ENCODE measurements around the gene CLCN5.
"Not testable (repeated sequence)": the region's sequence is repeated elsewhere in the genome, so short reads cannot be mapped to it uniquely, and the experiment has no call there.

CLCN5 gene

DNA sequence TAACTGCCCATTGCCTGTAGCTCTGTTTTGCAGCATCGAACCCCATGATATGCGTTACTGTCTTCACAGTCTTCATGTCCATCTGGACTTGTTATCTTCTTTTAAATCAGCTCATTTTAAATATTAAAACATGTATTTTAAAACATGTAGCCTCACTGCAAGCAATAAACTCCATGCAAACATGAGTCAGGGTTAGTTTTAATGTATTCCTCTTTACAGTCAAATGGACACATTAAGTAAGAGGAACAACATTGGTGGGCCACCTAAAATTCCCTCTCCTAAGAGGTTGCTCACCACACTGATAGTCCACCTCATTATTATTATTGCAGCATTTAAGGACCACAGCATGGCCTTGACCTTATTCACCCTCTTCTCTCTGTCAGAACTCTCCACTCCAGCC lies 74.1 kb downstream of the CLCN5 start:
- no peak for DNase-seq

DNA sequence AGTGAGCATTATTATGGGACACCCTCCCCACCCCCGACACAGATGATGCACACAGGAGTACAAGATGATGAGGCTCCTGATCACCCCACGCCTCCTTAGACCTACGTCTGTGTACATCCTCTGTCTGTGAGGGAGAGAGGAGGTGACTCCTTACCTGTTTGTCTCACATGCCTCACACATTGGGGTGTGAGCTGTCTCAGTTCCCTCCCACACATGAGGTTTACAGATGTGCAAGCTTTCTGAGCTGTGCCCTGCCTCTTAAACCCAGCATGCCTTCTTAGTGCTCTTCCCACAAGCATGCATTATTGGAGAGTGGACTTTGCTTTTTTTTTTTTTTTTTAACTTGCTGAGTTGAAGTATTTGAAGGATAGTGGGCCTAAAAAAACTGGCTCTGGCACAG lies 76.7 kb downstream of the CLCN5 start:
- DNase-seq = no peak

DNA sequence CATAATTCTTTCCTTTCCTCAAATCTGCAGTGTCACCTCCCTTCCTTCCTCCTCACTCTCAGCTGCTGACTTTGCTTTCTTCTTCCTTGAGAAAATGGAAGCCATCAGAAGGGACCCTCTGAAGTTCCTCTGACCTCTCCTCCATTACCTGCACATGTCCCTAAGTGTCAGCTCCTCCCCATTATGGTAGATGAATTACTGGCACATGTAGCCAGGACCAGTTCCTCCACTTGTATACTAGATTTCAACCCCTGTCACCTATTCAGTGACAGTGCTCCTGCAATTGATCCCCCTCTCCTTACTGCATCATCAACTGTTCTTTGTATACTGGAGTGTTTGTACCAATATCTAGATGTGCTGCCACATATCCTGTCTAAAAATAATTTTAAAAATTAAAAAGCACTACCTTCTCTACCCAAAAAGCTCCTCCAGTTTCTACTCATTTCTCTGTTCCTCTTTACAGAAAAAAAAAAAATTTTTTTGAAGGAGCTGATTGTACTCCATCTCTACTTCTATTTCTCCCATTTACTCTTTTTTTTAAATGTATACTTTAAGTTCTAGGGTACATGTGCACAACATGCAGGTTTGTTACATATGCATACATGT lies 78.6 kb downstream of the CLCN5 start:
- no peak for DNase-seq

DNA sequence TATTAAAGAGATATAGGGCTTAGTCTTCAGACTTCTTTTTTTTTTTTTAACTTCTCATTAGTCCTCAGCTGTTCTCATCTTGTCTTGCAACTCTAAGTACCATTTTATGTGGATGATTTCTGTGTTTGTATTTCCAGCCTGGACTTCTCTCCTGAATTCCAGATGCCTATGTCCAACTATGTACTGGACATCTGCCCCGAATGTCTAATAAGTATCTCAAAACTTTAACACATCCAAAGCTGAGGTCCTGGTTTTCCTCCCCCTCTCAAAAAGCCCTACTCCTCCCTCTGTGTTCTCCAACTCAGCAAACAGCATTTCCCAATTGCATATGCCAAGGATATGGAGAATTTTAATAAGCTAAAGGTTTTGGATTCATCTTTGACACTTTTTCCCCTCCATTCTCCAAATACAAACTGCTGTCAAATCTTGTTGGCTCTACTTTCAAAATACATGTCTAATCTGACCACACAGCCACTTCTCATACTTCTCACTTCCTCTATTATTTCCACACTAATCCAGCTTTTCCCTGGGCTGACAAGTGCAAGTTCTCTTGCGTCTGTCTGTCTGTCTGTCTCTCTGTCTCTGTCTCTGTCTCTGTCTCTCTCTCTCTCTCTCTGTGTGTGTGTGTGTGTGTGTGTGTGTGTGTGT lies 79.8 kb downstream of the CLCN5 start:
- no peak for DNase-seq

DNA sequence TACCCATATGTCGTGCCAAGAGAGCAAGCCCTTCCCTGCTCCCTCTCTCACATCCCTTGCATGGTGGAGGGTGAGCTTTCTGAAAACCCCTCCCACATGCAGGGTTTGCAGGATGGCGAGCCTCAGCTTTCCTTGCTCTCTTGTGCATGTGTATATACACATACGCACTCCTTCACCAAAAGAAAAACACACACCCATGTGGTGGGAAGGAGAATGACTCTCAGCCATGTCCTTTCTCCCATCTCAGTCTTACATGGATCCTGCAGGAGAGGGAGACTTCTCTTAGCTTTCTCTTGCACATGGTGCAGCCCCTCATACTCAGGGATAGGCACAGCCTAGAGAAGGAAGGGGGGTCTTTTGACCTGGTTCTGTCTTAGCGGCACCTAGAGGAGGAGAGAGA lies 81.1 kb downstream of the CLCN5 start:
- no peak for DNase-seq

DNA sequence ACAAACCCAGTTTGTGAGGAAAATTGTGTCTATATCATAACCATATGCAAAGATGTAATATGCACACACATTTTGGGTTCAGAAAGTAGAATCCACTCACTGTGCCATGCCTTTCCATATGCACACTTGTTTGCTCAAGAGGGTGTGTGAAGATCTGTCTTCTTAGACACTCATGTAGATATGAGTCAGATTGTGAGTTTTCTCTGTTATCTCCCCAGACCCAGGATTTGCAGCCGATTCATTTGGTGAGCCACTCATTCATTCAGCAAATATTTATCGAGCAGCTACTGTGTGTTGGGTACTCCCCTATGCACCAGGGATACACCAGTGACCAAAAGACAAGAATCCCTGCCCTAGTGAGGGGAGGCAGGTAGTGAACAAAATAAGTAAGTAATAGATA lies 81.5 kb downstream of the CLCN5 start:
- no peak for DNase-seq

DNA sequence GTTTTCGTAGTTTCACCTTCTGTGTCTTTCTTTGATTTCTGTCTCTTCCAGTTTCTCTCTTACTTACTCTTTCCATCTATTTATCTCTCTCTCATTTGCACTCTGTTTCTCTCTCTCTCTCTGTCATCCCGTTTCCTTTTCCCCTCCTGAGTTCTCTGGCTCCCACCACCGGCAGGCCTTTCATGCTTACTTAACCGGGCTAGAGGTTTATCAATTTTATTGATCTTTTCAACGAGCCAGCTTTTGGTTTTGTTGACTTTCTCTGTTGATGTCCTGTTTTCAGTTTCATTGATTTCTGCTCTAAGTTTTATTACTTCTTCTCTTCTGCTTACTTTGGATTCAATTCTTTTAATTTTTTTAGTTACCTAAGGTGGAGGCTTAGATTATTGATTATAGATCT lies 103.2 kb downstream of the CLCN5 start:
- not testable (repeated sequence) for DNase-seq

DNA sequence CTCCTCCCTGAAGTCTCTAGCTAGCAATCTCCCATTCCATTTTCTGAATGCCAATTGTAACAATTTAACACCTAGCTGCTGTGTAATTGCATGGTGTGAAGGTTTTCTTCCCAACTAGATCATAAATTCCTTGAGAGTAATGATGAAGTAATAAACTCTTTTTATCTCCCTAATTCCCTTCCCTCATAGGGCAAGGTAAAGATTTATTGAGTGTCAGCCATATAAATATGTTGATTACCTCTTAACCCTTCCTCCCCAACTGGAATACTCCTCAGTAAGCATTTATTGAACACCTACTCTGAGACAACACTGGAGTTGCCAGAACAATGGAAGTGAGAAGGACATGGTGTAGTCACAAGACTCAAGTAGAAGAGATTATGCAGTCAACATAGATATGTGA lies 112.7 kb downstream of the CLCN5 start:
- DNase-seq = no peak

DNA sequence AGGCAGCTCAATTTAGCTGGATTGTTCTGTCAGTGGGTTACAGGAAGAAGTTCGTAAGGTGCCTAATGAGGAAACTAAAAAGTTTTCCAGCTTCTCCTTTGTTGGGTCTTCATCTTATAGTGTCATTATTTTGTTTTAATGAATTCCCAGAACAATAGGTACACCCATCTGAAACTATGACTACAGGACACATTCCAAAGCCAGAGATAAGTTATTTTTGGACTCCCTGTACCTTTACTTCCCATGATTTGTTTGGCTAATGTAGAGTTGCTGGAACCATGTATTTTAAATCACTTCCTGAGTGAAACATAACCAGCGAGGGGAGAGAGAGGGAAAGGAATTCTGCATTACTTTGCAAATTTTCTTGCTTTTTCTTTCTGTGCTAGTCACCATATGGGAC lies 114.0 kb downstream of the CLCN5 start:
- no peak for DNase-seq

DNA sequence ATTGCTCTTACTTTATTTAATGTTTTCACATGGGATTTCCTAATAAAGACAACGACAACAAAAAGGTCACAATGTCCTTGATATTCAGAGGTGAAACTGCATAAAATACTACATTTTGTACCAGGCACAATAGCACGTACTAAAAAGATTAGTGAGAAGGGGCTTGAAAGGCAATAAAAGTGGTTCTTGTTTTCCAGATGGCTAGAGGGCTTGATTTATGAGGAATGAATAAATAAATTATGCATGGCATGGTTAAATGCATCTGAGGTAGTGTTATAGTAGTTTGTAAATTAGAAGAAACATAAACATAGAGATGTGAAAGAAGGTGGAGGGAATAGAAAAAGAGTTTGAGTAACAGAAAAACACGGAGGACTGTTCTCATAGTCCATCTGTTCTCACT lies 123.4 kb downstream of the CLCN5 start:
- no peak for DNase-seq

DNA sequence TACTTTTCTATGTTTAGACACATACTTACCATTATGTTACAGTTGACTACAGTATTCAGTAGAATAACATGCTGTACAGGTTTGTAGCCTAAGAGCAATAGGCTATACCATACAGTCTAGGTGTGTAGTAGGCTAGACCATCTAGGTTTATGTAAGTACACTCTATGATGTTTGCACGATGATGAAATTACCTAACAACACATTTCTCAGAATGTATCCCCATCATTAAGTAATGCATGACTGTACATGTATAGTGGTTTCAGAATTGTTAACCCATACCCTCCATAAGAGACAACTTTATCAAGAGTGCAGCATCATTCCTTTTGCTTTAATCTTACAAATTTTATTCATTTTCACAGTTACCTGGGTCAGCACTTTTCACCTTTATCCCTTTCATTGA lies 126.8 kb downstream of the CLCN5 start:
- DNase-seq = no peak

DNA sequence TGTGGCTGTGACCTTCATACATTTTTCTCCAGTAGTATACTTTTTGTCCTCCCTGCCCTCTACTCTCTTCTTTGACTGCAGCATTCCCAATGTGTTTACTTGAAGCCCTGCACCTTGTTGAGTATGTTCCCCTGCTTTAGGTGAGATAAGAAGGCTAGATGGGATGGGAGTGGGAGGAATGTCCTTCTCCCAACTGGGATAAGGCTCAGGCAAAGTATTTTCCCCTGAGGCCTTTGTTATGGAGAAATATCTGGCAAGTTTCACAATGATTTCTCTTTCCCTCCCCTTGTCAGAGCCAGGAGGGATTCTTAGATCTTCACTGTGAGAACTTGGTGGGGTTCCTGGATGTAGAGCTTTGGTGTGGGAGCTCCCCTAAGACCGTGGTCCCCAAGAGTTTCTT lies 131.8 kb downstream of the CLCN5 start:
- DNase-seq = no peak

DNA sequence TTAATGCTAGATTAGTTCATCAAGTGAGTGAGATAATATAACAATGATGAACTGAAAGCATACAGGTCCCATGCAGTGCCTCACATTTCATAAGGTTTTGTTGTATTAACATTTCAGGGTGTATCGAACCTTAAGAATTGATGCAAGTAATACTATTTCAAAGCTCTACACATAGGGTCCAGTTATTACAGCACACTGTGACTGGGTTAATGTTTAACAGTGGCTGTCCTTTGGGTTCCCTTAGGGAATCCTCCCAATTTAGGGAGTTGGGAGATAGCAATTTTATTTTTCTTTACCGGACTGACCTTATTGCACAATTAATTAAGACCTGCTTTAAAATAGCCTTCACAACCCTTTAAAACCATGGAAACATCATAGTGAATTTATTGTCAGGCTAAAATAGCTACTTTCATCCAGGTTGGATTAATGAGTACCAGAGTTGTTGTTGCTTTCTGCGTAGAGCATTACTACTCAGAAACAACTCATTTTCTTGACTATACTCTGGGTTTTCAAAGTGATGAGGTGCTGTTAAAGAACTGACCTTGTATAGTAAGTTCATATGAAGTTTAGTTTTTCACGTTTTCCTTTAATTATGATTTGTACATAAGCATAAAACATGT lies 144.0 kb downstream of the CLCN5 start:
- no peak for DNase-seq

DNA sequence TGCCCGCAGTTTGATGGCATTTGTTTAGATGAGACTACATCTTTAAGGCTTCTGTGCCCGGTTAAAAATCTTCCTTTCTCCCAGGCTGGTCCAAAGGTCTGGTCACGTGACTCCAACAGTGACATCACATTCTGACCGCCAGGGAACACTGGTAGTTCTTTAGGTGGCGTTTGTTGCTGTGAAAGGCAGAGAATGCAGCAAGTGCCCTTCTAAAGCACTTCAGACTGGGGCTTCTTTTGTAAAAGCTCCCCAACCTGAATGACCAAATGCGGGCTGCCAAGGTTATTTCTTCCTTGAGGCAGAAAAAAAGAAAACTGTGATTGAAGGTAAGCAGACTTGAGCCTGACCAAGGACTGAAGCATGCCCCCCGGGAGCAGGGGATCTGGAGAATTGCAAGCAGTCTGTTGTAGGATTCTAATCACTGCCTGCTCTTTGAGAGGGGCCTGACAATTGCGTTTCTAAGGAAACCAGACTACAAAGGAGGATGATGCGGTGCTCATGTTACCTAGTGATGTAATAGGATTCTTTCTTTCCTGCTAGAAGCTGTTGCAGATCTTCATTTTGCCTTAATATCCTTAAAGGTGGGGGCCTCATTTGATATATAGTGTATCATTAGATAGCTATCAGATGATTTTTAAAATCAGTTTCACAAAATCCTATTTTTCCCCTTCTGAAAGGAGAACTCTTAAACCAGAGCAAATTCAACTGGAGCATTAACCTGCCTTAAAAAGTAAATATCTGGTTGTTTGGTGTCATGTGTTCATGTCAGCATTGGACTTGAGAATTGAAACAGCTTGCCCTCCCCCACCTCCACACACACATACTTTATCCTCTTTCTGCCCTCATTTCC lies 145.3 kb downstream of the CLCN5 start:
- no peak for DNase-seq

DNA sequence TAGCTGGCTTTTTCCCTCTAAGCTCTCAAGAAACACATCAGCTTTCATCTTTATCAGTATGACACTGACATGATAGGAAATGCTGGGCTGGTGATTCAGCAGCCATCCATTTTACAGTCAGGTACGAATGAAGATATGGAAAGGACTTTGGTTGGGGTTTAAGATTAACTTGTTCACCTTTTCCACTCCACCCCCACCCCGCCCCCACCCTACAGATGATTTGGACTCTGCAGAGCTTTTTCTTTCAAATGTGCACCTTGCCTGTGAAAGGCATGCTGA lies 145.8 kb downstream of the CLCN5 start:
- DNase-seq = no peak

DNA sequence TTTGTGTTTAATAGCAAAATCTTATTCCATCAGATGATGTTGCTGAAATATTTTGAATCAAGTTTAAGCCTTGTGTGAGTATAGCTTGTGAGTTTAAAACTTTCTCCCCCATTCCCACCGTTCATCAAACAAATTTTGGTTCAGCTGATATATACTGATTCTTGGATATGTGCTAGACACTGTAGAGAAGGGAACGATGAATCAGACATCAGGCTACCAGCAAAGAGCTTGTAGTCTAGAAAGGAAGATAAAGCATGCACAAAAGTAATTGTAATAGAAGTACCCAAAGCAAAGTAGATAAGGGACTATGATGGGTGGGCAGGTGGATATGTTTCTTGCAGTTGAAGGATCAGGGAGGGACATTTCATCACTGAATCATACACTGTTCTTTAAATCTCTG lies 146.5 kb downstream of the CLCN5 start:
- no peak for DNase-seq

DNA sequence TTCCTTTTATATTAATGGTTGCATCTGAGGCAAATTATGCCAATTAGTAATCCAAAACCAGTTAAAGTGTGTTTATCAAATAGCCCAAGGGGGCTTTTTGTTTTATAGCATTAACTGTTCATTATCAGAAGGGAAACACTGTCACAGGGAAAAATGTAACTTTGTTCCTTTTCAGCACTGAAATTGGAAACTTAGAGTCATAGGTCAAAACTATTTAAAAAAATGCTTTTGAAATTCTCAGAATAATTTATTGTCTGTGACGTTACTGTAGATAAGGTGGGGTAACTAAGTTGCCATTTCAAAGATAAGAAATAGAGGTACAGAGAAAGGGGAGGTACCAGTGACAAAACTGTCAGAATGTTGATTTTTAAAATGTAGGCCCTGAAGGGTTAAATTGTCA lies 149.1 kb downstream of the CLCN5 start:
- DNase-seq = no peak

DNA sequence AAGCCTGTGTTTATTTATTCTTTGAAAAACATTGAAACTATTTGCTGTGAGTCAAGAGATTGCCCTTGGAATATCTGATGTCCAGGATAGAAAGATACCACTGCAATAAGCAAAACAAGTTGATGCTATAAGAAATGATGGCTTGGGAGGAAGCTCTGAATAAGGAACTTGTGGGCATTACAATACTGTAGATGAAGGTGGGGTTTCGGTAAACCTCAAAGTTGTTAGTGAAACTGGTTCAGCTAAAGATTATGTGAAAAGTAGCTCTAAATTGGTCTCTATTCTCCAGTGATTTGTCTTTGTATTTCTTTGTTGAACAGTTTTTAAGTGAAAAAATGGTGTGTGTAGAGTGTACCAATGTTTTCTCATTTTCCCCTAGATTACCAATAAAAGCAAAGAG lies 149.7 kb downstream of the CLCN5 start:
- no peak for DNase-seq

DNA sequence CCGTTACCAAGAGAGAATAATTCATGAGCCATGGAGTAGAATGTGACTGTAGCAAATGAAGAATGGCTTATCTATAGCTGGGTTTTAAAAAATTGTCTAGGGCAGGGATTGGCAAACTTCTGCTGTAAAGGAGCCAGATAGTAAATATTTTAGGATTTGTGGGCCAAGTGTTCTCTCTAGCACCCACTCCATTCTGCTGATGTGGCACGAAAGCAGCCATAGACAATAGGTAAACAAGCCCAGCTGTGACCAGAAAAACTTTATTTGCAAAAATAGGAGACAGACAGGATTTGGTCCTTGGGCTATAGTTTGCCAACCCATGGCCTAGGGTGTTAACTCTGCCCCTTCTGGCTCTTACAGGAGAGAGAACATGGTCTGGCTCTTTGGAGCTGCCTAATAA lies 151.2 kb downstream of the CLCN5 start:
- DNase-seq = no peak

DNA sequence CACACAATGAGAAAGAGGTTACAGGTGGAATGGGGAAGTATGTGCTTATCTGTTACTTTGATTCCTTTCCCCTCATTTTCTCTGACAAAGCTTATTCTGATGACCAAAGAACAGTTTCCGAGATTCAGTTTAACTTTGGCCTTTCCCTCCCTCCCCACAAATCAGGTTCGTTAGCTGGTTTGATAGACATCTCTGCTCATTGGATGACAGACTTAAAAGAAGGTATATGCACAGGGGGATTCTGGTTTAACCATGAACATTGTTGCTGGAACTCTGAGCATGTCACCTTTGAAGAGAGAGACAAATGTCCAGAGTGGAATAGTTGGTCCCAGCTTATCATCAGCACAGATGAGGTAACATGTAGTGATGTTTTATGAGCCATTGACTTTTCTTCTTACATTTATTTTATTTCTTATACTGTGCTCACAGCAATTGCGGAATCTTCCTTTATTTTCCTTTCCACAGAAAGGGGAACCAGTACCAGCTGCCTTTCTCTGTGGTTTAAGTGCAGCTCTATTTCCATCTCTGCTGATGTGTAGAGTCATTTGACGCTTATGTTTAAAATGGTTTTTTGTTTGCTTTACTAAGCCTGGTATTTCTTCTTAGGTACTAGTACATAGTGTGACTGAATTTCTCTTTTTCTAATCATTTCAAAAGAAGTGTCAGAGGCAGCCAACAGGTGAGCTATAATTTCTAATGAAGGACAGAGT lies 153.4 kb downstream of the CLCN5 start:
- no peak for DNase-seq

DNA sequence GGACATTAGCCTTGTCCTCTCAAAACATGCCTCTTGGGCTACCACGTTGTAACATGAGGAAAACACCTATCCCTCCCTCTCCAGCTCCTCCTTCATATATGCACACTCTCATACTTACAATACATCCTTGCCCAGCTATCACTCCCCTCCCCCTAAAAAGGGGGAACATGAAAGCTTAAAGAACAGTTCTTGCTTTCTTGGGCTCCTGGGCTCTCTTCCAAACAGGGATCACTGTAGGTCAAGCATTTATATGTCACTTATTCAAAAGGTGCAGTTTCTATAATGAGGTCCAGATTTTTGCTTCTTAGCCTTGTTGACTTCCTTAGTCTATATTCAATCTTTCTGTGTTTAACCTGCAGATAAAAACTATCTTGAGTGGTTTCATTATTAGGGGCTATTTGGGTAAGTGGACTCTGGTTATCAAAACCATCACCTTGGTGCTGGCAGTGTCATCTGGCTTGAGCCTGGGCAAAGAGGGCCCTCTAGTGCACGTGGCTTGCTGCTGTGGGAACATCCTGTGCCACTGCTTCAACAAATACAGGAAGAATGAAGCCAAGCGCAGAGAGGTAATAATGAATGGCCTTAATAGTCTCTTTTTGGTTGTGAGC lies 159.0 kb downstream of the CLCN5 start:
- DNase-seq = no peak

DNA sequence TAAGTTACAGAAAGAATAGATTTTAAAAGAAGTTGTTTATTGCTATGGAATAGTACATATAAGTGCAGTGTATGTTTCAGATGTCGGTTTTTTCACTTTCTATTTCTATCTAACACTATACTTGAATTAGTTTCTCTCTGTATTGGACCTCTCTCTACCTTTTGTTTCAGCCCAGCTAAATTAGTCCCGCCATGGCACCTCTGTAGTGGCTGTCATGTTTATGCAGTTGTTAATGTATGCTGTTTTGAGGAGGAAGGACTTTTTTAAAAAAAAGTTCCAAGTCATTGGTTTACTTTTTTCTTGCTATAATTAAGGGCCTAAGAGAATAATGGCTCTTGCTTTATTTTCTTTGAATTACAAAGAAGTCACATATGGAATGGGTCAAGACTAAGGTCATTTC lies 160.3 kb downstream of the CLCN5 start:
- no peak for DNase-seq

DNA sequence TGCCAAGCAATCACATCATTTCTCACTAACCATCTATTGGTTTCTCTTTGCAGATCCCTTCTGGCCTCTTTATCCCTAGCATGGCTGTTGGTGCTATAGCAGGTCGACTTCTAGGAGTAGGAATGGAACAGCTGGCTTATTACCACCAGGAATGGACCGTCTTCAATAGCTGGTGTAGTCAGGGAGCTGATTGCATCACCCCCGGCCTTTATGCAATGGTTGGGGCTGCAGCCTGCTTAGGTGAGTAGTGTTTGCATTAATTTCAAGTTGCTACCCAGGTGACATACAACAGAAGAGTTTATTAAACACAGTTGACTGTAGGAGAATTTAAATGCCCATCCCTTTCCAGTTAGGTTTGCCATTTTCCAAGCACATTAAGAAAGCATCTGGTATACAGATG lies 166.2 kb downstream of the CLCN5 start:
- no peak for DNase-seq

Measured in DMS 273 treated with DMSO at 0.1 percent for 48 hours (cell line).